ENCODE results near the gene STUM. TPM values are rescaled to one million over a fixed set of nuclear protein-coding genes. Genes with fewer than 3 reads are reported as not detected.

Gene STUM
- total RNA-seq, 1 donor from 2014 or later: 0.86 TPM

GRCh38 chr1:226553924-226554282 is 5.3 kb downstream of the STUM start:
- H3K9me3 Mint-ChIP-seq: peaks cover 3% of the 10 kb centered on the region

GRCh38 chr1:226555092-226555491 is 6.5 kb downstream of the STUM start:
- H3K4me3 Mint-ChIP-seq: no peak overlapping the region
- H3K9me3 Mint-ChIP-seq: peaks cover 3% of the 10 kb centered on the region
- H3K4me1 Mint-ChIP-seq: peaks cover 2% of the 10 kb centered on the region
- no peak for DNase-seq (ENCODE audit: low read depth, low spot score)
- no peak overlapping the region for H3K27ac Mint-ChIP-seq (ENCODE audit: unreplicated experiment)
- H3K27me3 Mint-ChIP-seq (ENCODE audit: low read depth): peaks cover 46% of the 10 kb centered on the region
- no peaks in the 10 kb centered on the region for H3K36me3 Mint-ChIP-seq (ENCODE audit: low read depth)
- TF ChIP-seq CTCF (conservative IDR thresholded peaks at IDR 0.05): no peak

More at GRCh38 chr1:226553924-226554282, 5.3 kb downstream of the STUM start:
- H3K4me3 Mint-ChIP-seq: no peak overlapping the region
- H3K27ac Mint-ChIP-seq (ENCODE audit: unreplicated experiment): no peak overlapping the region
- H3K27me3 Mint-ChIP-seq (ENCODE audit: low read depth): peaks cover 55% of the 10 kb centered on the region
- H3K4me1 Mint-ChIP-seq: peaks cover 7% of the 10 kb centered on the region
- no peaks in the 10 kb centered on the region for H3K36me3 Mint-ChIP-seq (ENCODE audit: low read depth)
- no peak for DNase-seq (ENCODE audit: low read depth, low spot score)
- TF ChIP-seq CTCF (conservative IDR thresholded peaks at IDR 0.05): no peak

- Mint-ChIP-seq H3K27me3 (ENCODE audit: low read depth) (peaks cover 24% of the 10 kb centered on the region), H3K27ac (ENCODE audit: unreplicated experiment) (no peak overlapping the region), H3K4me3 (no peak overlapping the region), H3K4me1 (no peaks in the 10 kb centered on the region), H3K9me3 (peaks cover 3% of the 10 kb centered on the region), H3K36me3 (ENCODE audit: low read depth) (no peaks in the 10 kb centered on the region)
- no peak for DNase-seq (ENCODE audit: low read depth, low spot score)
- no peak for TF ChIP-seq CTCF (conservative IDR thresholded peaks at IDR 0.05)
Observed at GRCh38 chr1:226557424-226557823, 8.9 kb downstream of the STUM start.

- no peak for DNase-seq (ENCODE audit: low read depth, low spot score)
- Mint-ChIP-seq H3K27ac (ENCODE audit: unreplicated experiment) (no peak overlapping the region), H3K27me3 (ENCODE audit: low read depth) (peaks cover 20% of the 10 kb centered on the region), H3K4me3 (no peak overlapping the region), H3K36me3 (ENCODE audit: low read depth) (no peaks in the 10 kb centered on the region), H3K4me1 (no peaks in the 10 kb centered on the region), H3K9me3 (peaks cover 3% of the 10 kb centered on the region)
- no peak for TF ChIP-seq CTCF (conservative IDR thresholded peaks at IDR 0.05)
Observed at GRCh38 chr1:226558036-226558650, 9.6 kb downstream of the STUM start.

GRCh38 chr1:226560243-226560642 is 11.7 kb downstream of the STUM start:
- H3K9me3 Mint-ChIP-seq: peaks cover 5% of the 10 kb centered on the region
- H3K36me3 Mint-ChIP-seq (ENCODE audit: low read depth): no peaks in the 10 kb centered on the region
- no peak for DNase-seq (ENCODE audit: low read depth, low spot score)
- H3K4me3 Mint-ChIP-seq: no peak overlapping the region
- no peaks in the 10 kb centered on the region for H3K4me1 Mint-ChIP-seq
- peaks cover 5% of the 10 kb centered on the region for H3K27me3 Mint-ChIP-seq (ENCODE audit: low read depth)
- no peak overlapping the region for H3K27ac Mint-ChIP-seq (ENCODE audit: unreplicated experiment)
- TF ChIP-seq CTCF (conservative IDR thresholded peaks at IDR 0.05): no peak
